GM18511 (cell line): ENCODE measurements around the gene SMCO2.

Experiments used
- ATAC-seq: cut with Tn5 transposase; IDR thresholded peaks from one replicate; pipeline ENCODE4 v1.9.1; 2021; ENCODE audit warnings: mild to moderate bottlenecking, moderate library complexity; ENCODE audit not compliant: unreplicated experiment

The SMCO2 gene

GRCh38 chr12:27549236-27549800 lies 102.8 kb downstream of the SMCO2 start:
- ATAC-seq: no peak

GRCh38 chr12:27549801-27550652 lies 103.5 kb downstream of the SMCO2 start:
- peak; percentile 53 for ATAC-seq

GRCh38 chr12:27550653-27550975 lies 104.1 kb downstream of the SMCO2 start:
- no peak for ATAC-seq

GRCh38 chr12:27551172-27551840 lies 104.8 kb downstream of the SMCO2 start:
- ATAC-seq: no peak
